ENCODE measurements around the gene TP53BP1.

DNA sequence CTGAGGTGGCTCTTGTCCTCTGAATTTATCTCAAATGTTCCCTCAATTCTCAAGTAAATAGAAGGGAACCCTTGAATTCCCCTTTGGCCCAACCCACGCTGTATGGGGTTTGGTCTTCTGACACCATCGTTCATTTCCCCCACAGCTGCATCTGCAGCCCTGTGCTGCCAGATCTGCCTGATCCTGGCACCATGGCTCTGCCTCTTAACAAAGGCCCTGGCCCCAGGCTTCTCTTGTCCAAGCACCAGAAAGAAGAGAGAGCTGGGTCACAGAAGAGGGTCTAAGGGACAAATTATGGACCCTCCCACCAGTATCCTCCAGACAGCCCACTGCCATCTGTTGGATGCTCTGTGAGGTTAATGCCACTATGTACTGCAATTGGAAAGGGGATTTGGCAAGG lies 26.2 kb upstream of the TP53BP1 start:
- TF ChIP-seq EZH2 (IDR thresholded peaks at IDR 0.05; ENCODE audit: borderline replicate concordance, insufficient read depth, low read length, poor library complexity, severe bottlenecking) = no peak
- TF ChIP-seq CTCF (IDR thresholded peaks at IDR 0.05; ENCODE audit: poor library complexity, severe bottlenecking) = no peak
- no peak for TF ChIP-seq TAF1 (IDR thresholded peaks at IDR 0.05; ENCODE audit: low read depth)
- TF ChIP-seq REST (IDR thresholded peaks at IDR 0.05; ENCODE audit: borderline replicate concordance) = no peak
- no peak for TF ChIP-seq POLR2AphosphoS5 (IDR thresholded peaks at IDR 0.05)
- no peak for TF ChIP-seq EP300 (conservative IDR thresholded peaks at IDR 0.05; ENCODE audit: poor library complexity, severe bottlenecking)
- no peak for TF ChIP-seq SMC3 (conservative IDR thresholded peaks at IDR 0.05; ENCODE audit: poor library complexity)
- no peak for TF ChIP-seq MXI1 (conservative IDR thresholded peaks at IDR 0.05; ENCODE audit: poor library complexity, severe bottlenecking)
- TF ChIP-seq RAD21 (conservative IDR thresholded peaks at IDR 0.05) = no peak

Data from neural cell (in vitro differentiated cells).